Left cardiac atrium (tissue), 4 donors: ENCODE results near the gene CLUH. TPM values are rescaled to one million over a fixed set of nuclear protein-coding genes. Genes with fewer than 3 reads are reported as not detected.

Experiments used
- ATAC-seq, 2 donors: fragments of 200-7000 bp; cut with Tn5 transposase; one replicate each; pipeline ENCODE4 v1.9.1; 2020; ENCODE audit warnings: mild to moderate bottlenecking in 2 of 2, moderate library complexity in 2 of 2
- DNase-seq: peaks from one replicate; pipeline ENCODE4 v3.0.0-alpha.2; 2020
- intact Hi-C, 2 donors: fragments of 100-400 bp; cut with DNase I; formaldehyde crosslinking; loops; one replicate each; pipeline versions ENCODE4 v1.14.1 to v1.15.1; 2022 to 2023
- total RNA-seq, 2 donors: library from RNA; stranded (reverse); fragmentation: NEBNext Ultra II Directional; extraction: Animal tissue kit (Norgen Biotek cat#: 25700); gene quantifications; one replicate each; pipeline ENCODE4 v1.2.1, GENCODE V29; 2021
- donor health status: DM: no; HTN: yes; CAD: no.
- donor health status: DM: no; HTN: yes; CAD: no; lungs with severe emphysema.
- donor health status: DM: yes; HTN: yes; CAD: no.
- donor health status: Dilated cardiomyopathy.

Gene CLUH
- total RNA-seq, 2 donors from 2014 or later, result 98.4 to 118 TPM

DNA sequence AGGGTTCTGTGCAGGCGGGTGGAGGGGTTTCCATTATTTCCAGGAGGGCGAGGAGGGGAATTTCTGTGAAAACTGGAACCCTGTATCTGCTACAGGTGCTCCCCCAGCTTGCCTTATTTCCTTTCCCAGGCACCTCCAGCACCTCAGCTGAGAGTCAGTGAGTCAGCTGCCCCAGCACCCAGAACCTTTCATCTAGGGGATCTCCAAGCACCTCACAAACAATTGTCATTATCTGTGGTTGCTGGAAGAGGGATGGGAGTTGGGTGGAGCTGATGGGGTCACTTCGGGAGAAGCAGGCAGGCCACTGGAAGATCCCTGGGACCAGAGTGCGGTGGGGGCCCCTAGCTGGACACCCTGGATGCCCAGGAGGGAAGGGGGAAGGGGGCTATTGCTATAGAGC lies 10.0 kb upstream of the CLUH start:
- DNase-seq (no peak), ATAC-seq (no peak)
- intact Hi-C loops, result no loop called here

DNA sequence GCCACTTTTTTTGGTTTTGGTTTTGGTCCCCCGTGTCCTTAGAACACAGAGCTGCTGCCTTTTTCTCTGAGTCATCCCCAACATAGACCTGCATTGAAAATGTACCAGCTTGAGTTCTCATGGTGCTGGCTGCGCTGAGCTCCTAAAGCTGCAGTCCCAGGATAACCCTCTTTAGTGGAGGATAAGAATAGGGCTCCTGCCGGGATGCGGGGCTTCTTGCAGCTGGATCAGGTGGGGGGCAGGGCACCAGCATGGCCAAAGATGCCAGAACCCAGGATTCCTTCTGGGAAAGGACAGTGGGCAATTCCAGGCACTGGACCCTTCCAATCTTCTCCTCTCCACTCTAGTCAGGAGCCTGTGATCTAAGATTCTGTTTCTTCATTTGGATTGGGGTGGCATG lies 8.3 kb upstream of the CLUH start:
- no peak for DNase-seq
- ATAC-seq, result no peak
- intact Hi-C loops, result no loop called here

DNA sequence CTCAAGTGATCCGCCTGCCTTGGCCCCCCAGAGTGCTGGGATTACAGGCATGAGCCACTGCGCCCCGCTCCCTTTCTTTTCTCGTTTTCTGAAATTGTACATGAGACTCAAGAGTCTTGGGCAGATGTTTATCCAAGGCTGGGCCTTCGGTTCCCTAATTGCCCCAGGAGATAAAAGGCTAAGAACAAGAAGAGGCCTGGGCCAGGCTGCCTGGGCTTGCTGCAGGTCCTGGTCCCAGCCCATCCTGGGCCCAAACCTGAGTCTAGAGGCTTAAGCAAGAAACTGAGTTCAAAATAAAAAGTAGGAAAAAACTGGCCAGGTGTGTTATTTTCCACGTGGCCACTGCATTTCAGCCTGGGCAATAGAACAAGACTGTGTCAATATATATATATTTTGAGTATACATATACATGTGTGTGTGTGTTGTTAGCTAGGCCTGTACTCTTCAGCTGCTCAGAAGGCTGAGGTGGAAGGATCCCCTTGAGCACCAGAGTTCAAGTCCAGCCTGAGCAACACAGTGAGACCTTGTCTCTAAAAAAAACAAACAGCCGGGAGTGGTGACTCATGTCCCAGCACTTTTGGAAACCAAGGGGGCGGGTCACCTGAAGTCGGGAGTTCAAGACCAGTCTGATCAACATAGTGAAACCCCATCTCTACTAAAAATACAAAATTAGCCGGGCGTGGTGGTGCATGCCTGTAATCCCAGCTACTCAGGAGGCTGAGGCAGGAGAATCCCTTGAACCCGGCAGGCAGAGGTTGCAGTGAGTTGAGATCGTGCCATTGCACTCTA lies 6.8 kb upstream of the CLUH start:
- intact Hi-C loops, result no loop called here
- DNase-seq (no peak), ATAC-seq (no peak)

GRCh38 chr17:2716649-2717048 lies 5.1 kb upstream of the CLUH start:
- intact Hi-C loops, result no loop called here
- ATAC-seq, result no peak

GRCh38 chr17:2713881-2714280 lies 2.3 kb upstream of the CLUH start:
- ATAC-seq, result no peak
- no peak for DNase-seq
- intact Hi-C loops, result no loop called here

More at GRCh38 chr17:2716649-2717048, 5.1 kb upstream of the CLUH start:
- no peak for DNase-seq

- ATAC-seq, result peak in 1 of 2 donors; percentile 9
- intact Hi-C loops, result no loop called here
- no peak for DNase-seq
These were observed 908 bp upstream of the CLUH start for GRCh38 chr17:2712300-2713043.

DNA sequence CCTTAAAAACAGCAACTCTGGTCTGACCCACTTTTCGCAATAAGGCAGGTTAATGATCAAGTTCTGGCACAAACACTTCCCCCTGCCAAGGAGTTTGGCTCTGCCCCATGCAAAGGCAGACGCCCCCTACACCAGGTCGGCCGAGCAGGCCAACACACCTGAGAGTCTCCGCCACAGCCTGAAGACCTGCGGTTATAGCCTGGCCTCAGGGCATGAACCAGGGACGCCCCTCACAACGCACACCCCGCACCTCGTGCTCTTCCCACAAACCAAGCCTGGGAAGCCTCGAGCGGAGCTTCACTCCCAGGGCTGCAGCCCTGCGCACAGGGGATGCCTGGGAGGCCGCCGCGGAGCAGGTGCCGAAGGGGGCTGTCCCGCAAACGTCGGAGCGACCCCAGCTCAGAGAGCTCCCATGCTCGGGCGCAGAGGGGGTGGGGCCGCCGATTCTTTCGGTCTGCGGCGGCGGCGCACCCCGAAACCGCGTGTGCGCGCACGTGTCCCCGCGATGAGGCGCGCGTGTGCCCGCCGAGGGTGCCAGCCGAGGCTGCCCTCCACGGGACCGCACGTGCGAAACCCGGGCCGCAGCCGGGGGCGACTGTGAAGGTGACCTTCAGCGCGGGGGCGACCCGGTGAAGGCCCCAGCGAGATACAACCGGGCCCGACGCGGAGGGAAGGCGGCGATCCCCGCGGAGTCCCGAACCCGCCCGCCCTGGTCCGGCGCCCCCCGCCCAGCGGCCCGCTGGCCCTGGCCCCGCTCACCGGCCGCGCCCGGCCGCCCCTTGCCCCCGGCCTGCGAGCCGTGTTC lies 559 bp downstream of the CLUH start:
- DNase-seq, result peak; percentile 42
- intact Hi-C loops, result no loop called here
- ATAC-seq, result no peak

GRCh38 chr17:2710071-2710802 lies 1.3 kb downstream of the CLUH start:
- intact Hi-C loops, result no loop called here
- DNase-seq (no peak), ATAC-seq (no peak)

- intact Hi-C loops, result no loop called here
- no peak for DNase-seq
- ATAC-seq, result no peak
These were observed 2.3 kb downstream of the CLUH start for GRCh38 chr17:2709183-2709661.

- ATAC-seq (no peak), DNase-seq (no peak)
- intact Hi-C loops, result no loop called here
These were observed 2.9 kb downstream of the CLUH start for GRCh38 chr17:2708585-2709182.

- DNase-seq (peak; percentile 67), ATAC-seq (peak; percentile 7 to 13)
- intact Hi-C loops, result no loop called here
These were observed 3.6 kb downstream of the CLUH start for GRCh38 chr17:2707721-2708584.

DNA sequence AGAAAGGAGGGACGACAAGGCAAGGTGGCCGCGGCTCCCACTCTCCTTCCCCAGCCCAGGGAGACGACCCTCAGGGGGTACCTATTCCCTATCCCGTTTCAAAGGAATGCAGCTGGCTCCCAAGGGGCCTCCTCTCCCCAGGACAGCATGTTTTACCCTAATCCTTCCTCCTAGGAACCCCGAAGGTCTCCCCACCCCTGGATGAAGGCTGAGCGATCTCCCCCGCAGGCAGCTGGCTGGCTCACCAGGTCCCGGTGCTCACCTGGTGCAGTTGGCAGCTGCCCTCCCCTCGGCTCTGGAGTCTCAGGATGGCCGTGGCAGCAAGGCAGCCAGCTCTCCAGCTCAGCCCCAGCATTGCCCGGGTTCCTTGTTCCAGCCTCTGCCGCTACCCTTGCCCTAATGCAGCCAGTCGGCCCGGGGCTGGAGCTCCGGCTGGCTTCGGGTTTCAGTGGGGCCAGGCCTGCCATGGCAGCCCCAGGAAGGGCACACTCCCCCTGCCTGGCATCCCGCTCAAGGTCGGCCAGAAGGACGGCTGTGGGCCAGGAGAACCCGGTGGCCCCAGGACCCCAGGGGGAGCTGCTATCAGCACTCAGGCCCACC lies 4.6 kb downstream of the CLUH start:
- intact Hi-C loops, result no loop called here
- ATAC-seq (no peak), DNase-seq (peak; percentile 35)

DNA sequence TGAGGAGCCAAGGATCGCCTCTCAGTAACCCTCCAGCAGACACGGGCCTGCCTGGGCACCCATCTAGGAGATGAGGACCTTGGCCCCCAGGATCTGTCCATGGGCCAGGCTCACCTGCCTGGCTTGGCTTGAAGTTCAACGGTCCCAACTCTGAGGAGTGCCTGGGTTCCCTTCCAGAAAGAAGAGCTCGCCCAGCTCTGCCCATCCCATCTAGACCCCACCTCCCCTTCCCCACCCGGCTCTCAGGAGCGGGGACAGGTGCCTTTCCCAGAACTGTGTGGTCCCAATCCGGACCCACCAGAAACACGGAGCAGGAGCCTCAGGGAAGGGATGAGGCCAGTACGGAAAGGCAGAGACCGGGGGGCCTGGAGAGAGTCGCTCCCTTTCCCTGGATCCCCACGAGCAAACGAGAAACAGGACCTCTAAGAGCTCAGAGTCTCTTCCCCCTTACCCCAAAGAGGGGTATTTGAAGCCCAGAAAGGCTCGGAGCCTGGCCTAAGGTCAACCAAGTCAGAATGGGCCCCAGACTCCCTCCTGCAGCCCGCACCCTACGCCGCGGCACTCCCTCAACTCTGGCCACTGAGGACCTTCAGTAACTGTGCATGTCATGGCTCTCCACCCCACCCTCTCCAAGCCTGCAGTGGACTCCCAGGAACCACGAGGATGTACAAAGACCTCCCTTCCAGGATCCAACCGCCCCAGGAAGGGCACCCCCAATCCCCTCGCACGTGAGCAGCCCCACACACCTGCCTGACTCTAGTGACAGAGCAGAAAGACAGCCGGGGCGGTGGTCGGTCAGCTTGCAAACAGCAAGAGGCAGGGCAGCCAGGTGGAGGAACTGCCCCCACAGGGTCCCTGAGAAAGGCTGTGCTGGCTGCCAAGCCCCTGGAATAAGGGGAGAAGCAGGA lies 5.4 kb downstream of the CLUH start:
- peak; percentile 24 for DNase-seq
- ATAC-seq, result no peak
- intact Hi-C loops, result no loop called here

DNA sequence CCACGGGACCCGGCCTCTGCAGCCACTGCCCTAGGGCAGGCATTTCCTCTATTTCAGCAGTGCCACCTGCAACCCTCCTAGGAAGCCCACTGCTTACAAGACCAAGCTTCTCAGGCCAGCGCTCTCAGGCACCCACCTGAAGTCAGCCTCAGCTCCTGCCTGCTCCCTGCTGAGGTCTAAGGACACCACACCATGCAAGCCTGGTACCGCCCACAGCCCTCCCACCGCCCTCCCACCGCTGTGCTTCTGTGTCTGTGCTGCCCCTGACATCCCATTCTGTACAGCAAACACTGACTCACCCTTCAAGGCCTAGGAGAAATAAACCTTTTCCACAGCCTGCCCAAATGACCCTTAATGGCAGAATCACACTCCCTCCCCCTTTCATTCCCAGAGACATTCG lies 6.3 kb downstream of the CLUH start:
- ATAC-seq (no peak), DNase-seq (no peak)
- intact Hi-C loops, result no loop called here

DNA sequence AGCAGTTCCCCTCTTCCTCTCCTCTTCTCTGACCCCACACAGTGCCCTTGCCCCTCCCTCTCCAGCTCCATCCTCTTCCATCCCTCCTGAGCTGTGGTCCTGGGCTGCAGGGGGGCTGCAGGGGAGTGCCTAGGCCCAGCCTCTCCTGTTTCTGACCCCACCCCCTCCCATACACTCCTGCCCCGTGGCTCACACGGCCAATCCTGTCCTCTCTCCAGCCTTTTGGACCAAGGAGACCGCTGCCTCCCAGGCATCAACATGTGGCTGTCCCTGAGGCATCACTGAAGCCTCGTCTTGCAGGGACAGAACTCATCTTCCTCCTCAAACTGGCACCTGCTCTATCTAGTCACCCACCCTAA lies 6.7 kb downstream of the CLUH start:
- DNase-seq (no peak), ATAC-seq (no peak)
- intact Hi-C loops, result no loop called here

- intact Hi-C loops, result no loop called here
- DNase-seq, result no peak
- ATAC-seq, result no peak
These were observed 7.3 kb downstream of the CLUH start for GRCh38 chr17:2704031-2704889.
